Upper lobe of left lung (tissue), 4 donors: ENCODE data around the gene RNF215.

ENCODE experiments used
- CTCF ChIP-seq, 6 experiments: fragments of 450-650 bp in 4 of 6; fragments of 200-600 bp in 2 of 6; sonication (generic) in 2 of 6; IDR thresholded peaks; one replicate each; pipeline ENCODE4 v1.5.1; 2016 to 2019; ENCODE audit warnings: antibody characterized with exemption in 6 of 6
- EP300 ChIP-seq, 4 donors: sonication (generic); formaldehyde crosslinking; IDR thresholded peaks; one replicate each; pipeline ENCODE4 v1.5.1; 2017; ENCODE audit warnings: antibody characterized with exemption in 4 of 4, control low read depth in 2 of 4
- POLR2A ChIP-seq, 4 donors: fragments of 450-650 bp; IDR thresholded peaks; one replicate each; pipeline ENCODE4 v1.5.1; 2016 to 2017; ENCODE audit warnings: antibody characterized with exemption in 4 of 4, mild to moderate bottlenecking in 2 of 4

GRCh38 chr22:30406400-30406799, 19.2 kb upstream of the RNF215 start:
- TF ChIP-seq POLR2A (IDR thresholded peaks at IDR 0.05) (no peak), CTCF (IDR thresholded peaks at IDR 0.05) (no peak), EP300 (IDR thresholded peaks at IDR 0.05) (no peak)
